Mesendoderm (in vitro differentiated cells): ENCODE measurements around the gene ALOX15B. TPM values are rescaled to one million over a fixed set of nuclear protein-coding genes. Genes with fewer than 3 reads are reported as not detected.

Source experiments
- DNase-seq: peaks from one replicate; pipeline ENCODE4 v3.0.0; 2013
- H2AK5ac ChIP-seq: 2 replicates; pipeline ENCODE4 v1.6.1; 2013; ENCODE audit warnings: low read length, inconsistent platforms
- H2BK120ac ChIP-seq: 2 replicates; pipeline ENCODE4 v1.6.1; 2013; ENCODE audit warnings: low read depth, mild to moderate bottlenecking, low read length, moderate library complexity, mixed read lengths
- H2BK15ac ChIP-seq: replicated peaks from 2 replicates; pipeline ENCODE4 v1.6.1; 2013; ENCODE audit warnings: low read depth, mild to moderate bottlenecking, moderate library complexity
- H2BK5ac ChIP-seq: 2 replicates; pipeline ENCODE4 v1.6.1; 2013; ENCODE audit warnings: low read length, inconsistent platforms
- H3K18ac ChIP-seq: 2 replicates; pipeline ENCODE4 v1.6.1; 2013; ENCODE audit warnings: mild to moderate bottlenecking, low read length, mixed read lengths
- H3K23ac ChIP-seq: one replicate; pipeline ENCODE4 v1.6.1; 2013; ENCODE audit warnings: low read length
- H3K27ac ChIP-seq: 2 replicates; pipeline ENCODE4 v1.5.1; 2013; ENCODE audit warnings: low read depth, mild to moderate bottlenecking, inconsistent platforms, low read length, moderate library complexity
- H3K27me3 ChIP-seq: 2 replicates; pipeline ENCODE4 v1.6.1; 2013; ENCODE audit warnings: low read length, control low read depth, mild to moderate bottlenecking, inconsistent platforms; ENCODE audit not compliant: insufficient read depth, poor library complexity
- H3K36me3 ChIP-seq: 2 replicates; pipeline ENCODE4 v1.6.1; 2013; ENCODE audit warnings: low read length, inconsistent platforms; ENCODE audit not compliant: control insufficient read depth, insufficient read depth
- H3K4ac ChIP-seq: one replicate; pipeline ENCODE4 v1.6.1; 2013; ENCODE audit warnings: low read depth, mild to moderate bottlenecking, low read length, moderate library complexity
- H3K4me1 ChIP-seq: 2 replicates; pipeline ENCODE4 v1.6.1; 2013; ENCODE audit warnings: low read depth, low read length, inconsistent platforms; ENCODE audit not compliant: control insufficient read depth
- H3K4me2 ChIP-seq: 2 replicates; pipeline ENCODE4 v1.6.1; 2013; ENCODE audit warnings: low read length
- H3K4me3 ChIP-seq: 2 replicates; pipeline ENCODE4 v1.5.1; 2013; ENCODE audit warnings: mild to moderate bottlenecking, low read length
- H3K56ac ChIP-seq: one replicate; pipeline ENCODE4 v1.6.1; 2013; ENCODE audit warnings: low read length
- H3K79me1 ChIP-seq: 2 replicates; pipeline ENCODE4 v1.6.1; 2013; ENCODE audit warnings: low read length, inconsistent platforms
- H3K79me2 ChIP-seq: 2 replicates; pipeline ENCODE4 v1.6.1; 2013; ENCODE audit warnings: mild to moderate bottlenecking, low read length; ENCODE audit not compliant: control insufficient read depth, insufficient read depth
- H3K9ac ChIP-seq: 2 replicates; pipeline ENCODE4 v1.6.1; 2013; ENCODE audit warnings: low read length, inconsistent platforms
- H4K5ac ChIP-seq: one replicate; pipeline ENCODE4 v1.6.1; 2013; ENCODE audit warnings: low read length
- H4K8ac ChIP-seq: one replicate; pipeline ENCODE4 v1.6.1; 2013; ENCODE audit warnings: low read depth, mild to moderate bottlenecking, control low read depth, low read length, moderate library complexity
- WGBS: extraction: QIAGEN DNeasy Blood & Tissue Kit; methylation state at CpG from one replicate; pipeline ENCODE4 v1.1.7; 2013; ENCODE audit warnings: low lambda C conversion rate, missing lambda C conversion rate; ENCODE audit not compliant: insufficient coverage; ENCODE audit errors: extremely low coverage; 5-methylcytosine and 5-hydroxymethylcytosine counted together
- small RNA-seq: library from polyadenylated mRNA; stranded (forward); fragments of <200 nt; extraction: miRNeasy Mini kit (QIAGEN cat#:217004); gene quantifications from one replicate; pipeline ENCODE3, GENCODE V24; 2013; ENCODE audit not compliant: insufficient read depth

Gene ALOX15B

GRCh38 chr17:8096541-8096940, 57.7 kb downstream of the ALOX15B start:
- Histone ChIP-seq H2BK15ac (no peak overlapping the region), H3K4me1 (no peaks in the 10 kb centered on the region), H3K56ac (no peak overlapping the region), H3K4me3 (no peak overlapping the region), H3K27me3 (no peaks in the 10 kb centered on the region), H3K23ac (no peak overlapping the region), H4K8ac (no peak overlapping the region), H2BK120ac (no peak overlapping the region), H3K4ac (no peak overlapping the region), H3K4me2 (no peak overlapping the region), H3K9ac (no peak overlapping the region), H3K27ac (no peak overlapping the region), H3K36me3 (no peaks in the 10 kb centered on the region), H2AK5ac (no peak overlapping the region), H3K18ac (no peak overlapping the region), H3K79me1 (no peaks in the 10 kb centered on the region), H2BK5ac (no peak overlapping the region), H4K5ac (no peak overlapping the region), H3K79me2 (no peaks in the 10 kb centered on the region)
- no CpG with 5 or more reads among the region's 8 CpGs for WGBS
- DNase-seq = no peak

Small RNA genes lying within 50 kb of the gene (small RNA-seq; reads per million reads assigned to genes)
- gene MIR4314 = not detected
